ENCODE data around the gene WDR20.

DNA sequence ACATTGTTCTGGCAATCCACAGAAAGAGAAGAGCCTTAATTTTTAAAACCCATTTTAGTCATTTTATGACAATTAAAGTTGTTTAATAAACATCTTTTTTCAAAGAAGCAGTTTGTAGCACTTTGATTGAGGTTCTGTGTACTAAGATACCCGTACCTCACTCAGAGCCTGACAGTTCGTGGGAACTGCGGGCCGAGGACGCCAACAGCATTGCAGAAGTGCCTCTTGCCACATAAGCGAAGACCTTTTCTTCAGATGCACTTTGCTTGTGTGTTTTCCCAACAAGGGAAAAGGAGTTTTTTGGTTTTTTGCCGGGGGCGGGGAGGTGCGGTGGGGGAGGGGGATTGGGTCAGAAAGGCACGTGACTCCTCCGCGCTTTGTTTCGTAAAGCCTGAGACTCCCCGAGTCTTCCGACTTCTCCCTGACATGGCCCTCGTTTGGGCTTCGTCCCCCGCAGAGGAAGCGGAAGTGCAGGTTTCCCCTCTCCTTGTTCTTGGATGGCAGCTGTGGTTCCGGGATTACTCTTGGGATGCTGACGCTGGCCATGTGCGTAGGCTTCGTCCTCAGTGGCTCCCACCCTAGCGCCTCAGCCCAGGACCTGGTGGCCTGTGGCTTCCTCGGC lies 70.8 kb downstream of the WDR20 start:
- TF ChIP-seq POLR2A (IDR thresholded peaks at IDR 0.05), result no peak
- TF ChIP-seq, protein P1, sequence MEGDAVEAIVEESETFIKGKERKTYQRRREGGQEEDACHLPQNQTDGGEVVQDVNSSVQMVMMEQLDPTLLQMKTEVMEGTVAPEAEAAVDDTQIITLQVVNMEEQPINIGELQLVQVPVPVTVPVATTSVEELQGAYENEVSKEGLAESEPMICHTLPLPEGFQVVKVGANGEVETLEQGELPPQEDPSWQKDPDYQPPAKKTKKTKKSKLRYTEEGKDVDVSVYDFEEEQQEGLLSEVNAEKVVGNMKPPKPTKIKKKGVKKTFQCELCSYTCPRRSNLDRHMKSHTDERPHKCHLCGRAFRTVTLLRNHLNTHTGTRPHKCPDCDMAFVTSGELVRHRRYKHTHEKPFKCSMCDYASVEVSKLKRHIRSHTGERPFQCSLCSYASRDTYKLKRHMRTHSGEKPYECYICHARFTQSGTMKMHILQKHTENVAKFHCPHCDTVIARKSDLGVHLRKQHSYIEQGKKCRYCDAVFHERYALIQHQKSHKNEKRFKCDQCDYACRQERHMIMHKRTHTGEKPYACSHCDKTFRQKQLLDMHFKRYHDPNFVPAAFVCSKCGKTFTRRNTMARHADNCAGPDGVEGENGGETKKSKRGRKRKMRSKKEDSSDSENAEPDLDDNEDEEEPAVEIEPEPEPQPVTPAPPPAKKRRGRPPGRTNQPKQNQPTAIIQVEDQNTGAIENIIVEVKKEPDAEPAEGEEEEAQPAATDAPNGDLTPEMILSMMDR (IDR thresholded peaks at IDR 0.05), result no peak
